GM21515 (cell line): Measurements from ENCODE around the gene ARHGAP19.
"Not testable (repeated sequence)": the region's sequence is repeated elsewhere in the genome, so short reads cannot be mapped to it uniquely, and the experiment has no call there.

Source experiments
- ATAC-seq: cut with Tn5 transposase; IDR thresholded peaks from one replicate; pipeline ENCODE4 v1.9.1; 2021; ENCODE audit not compliant: unreplicated experiment

The ARHGAP19 gene

DNA sequence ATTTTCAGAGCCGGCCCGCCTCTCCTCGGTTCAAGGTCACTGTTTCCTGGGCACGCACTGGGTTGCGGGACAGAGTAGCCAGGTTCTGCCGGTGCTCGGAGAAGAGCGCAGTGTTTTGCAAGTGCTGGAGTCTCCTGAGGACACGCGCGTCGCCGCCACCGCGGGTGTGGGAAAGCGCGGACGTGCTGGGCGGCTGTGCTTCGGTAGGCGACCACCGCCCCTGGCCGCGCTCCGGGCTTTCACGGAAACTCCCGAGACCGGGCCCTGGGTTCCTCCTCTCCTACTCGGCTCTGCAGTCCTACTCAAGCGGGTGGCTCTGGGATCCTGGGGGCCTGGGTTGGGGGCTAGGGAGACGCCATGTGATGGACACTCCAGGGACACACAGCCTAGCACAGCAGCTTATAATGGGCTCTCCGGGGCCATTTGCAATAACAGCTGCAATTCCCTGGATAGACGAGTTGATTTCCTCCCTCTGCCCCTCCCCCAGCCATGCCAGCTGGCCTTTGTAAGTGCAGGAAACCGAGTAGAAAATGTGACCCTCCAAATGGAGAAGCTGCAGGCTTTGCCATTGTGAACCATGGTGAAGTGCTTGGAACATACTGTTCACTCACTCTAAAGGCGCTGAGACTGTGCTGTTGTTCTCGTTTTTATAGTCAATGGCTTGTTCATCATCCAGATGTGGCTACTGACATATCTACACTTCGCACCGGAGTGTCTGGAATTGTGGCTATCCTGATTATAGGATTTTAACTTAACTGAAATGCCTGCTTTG, 28.8 kb upstream of the ARHGAP19 start:
- ATAC-seq, result no peak

DNA sequence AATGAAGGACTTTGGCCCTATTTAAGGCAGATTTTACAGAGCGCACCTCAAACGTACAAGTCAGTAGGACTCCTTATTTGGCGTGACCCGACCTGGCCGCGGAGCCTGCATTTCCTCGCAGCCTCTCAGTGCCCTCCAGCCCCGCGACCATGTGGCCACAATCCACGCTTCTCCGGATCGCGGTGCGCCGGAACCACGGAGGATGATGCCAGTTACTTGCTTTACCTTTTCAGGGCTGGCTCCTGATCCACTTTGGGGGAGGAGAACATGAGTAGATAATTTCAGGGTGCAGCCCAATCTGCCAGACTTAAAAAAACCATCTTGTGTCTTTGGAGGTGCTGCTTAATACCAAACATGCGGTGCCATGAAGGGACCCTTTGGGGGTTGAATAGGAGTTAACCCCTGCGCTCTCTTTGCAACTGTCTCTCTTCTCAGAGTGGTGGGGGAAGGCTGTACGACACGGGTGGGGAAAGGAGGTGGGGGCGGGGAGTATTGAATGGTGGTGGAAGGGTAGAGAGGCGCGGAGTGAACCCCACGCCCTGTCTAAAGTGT, 28.1 kb upstream of the ARHGAP19 start:
- ATAC-seq, result no peak

DNA sequence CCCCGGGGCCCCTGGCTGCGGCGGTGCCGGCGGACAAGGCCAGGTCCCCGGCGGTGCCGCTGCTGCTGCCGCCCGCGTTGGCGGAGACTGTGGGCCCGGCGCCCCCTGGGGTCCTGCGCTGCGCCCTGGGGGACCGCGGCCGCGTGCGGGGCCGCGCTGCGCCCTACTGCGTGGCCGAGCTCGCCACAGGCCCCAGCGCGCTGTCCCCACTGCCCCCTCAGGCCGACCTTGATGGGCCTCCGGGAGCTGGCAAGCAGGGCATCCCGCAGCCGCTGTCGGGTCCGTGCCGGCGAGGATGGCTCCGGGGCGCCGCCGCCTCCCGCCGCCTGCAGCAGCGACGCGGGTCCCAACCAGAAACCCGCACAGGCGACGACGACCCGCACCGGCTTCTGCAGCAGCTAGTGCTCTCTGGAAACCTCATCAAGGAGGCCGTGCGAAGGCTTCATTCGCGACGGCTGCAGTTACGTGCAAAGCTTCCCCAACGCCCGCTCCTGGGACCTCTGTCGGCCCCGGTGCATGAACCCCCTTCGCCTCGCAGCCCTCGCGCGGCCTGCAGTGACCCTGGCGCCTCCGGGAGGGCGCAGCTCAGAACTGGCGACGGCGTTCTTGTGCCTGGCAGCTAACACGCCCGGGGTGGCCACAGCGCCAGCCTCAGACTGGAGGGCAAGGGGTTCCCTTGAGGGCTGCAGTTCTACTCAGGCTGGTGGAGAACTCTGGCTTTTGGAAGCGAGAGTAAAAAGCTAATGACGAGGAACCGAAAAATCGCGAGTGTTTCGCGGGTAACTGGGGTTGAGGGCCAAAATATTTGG, 27.4 kb upstream of the ARHGAP19 start:
- ATAC-seq, result peak; percentile 27

DNA sequence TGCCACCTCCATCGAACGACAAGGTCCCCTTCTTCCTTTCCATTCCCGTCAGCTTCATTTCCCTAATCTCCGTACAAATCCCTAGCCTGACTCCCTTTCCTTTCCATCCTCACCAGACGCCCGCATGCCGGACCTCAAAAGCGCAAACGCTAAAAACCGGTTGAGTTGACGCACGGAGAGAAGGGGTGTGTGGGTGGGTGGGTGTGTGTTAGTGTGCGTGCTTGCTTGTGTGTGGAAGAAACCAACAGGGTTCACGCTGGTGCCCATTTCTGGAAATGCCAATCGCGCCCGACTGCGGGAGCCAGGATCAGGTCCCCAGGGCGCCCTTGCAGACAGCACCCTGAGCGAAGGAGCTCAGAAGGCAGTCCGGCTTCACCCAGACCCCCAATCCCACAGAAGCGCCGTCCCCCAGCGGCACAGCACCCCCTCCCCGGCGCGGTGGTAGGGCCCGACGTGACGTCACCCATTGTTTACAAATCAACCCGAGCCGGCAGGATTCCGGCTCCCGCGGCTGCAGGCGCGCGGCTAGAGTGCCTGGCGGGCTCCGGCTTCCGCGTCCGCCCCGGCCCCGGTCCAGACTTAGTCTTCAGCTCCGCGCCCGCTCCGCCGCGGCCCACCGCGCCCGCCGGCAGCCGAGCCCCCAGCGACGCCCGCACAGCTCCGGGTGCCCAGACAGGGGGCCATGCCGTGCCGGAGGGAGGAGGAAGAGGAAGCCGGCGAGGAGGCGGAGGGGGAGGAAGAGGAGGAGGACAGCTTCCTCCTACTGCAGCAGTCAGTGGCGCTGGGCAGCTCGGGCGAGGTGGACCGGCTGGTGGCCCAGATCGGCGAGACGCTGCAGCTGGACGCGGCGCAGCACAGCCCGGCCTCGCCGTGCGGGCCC, 26.6 kb upstream of the ARHGAP19 start, which contains the start of gene FRAT1:
Gene FRAT1 (plus strand): TSS at position 500 of the 880 bp plus-strand sequence. CDS start 183 bp downstream, at position 683.
- peak; percentile 64 for ATAC-seq

DNA sequence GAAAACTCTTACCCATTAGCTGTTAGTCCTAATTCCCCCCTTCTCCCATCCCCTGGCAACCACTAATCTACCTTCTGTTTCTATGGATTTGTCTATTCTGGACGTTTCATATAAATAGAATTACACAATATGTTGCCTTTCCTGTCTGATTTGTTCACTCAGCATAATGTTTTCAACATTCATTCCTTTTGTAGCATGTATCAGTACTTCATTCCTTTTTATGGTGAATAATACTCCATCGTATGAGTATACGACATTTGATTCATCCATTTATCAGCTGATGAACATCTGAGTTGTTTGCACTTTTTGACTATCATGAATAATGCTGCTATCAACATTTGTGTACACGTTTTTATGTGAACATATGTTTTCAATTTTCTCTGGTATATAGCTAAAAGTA, 22.2 kb upstream of the ARHGAP19 start:
- ATAC-seq, result no peak

DNA sequence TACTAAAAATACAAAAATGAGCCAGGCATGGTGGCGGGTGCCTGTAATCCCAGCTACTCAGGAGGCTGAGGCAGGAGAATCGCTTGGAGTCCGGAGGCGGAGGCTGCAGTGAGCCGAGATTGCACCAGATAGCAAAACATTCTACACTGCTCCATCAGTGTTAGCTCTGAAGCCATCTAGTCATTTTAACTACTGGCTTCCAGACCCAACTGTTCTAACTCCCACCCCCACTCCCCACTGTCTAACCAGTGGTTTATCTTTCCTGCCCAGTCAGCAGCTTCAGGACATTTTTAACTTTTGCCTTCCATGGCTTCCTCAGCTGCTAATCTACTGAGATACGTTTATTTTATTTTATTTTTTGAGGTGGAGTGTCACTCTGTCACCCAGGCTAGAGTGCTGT, 20.5 kb upstream of the ARHGAP19 start:
- ATAC-seq, result no peak

DNA sequence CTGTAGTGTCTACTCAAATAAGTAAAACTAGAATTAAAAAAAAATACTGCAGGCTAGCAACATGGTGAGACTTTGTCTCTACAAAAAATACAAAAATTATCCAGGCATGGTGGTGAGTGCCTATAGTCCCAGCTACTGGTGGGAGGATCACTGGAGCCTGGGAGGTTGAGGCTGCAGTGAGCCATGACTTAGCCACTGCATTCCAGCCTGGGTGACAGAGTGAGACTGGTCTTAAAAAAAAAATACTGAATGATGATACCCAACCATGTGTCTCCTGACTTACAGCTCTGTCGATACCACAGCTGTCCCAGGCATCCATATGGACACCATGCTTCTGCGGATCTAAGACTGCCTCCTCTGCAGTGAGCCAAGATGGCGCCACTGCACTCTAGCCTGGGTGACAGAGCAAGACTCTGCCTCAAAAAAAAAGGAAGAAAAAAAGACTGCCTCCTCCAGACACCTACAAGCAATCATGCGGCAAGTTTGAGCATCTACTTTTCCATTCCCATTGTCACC, 18.7 kb upstream of the ARHGAP19 start:
- no peak for ATAC-seq

DNA sequence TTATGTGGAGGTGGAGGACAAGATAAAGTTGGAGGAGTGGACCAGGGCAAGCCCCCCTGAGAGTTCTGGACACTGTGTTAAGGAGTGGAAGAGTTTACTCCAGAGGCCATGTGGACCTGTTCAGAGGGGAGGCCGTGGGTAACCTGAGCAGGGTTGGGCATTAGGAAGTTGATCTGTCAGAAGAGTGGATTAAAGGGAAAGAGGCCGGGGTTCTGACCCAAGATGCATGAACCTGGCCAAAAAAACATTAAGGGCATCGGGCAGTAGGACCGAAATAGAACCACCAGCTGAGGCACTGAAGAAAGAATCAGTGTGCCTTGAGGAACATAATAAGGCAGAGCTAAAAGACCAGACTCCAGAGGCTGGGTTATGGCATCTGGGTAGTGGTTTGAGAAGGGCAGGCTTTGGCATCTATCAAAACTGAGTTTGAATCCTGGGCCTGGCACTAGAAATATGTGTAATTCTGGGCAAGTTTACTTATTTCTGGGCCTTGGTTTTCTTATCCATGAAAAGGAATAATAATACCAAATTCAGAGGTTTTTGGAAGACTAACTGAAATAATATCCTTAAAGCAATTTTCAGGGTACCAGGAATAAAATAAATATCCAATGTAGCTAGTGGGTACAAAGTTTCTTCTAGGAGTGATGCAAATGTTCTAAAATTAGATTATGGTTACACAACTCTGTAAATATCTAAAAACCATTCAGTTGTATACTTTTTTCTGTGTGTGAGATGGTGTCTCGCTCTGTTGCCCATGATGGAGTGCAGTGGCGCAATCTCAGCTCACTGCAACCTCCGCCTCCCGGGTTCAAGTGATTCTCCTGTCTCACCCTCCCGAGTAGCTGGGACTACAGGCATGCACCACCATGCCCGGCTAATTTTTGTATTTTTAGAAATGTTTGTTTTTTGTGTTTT, 15.7 kb upstream of the ARHGAP19 start:
- no peak for ATAC-seq

DNA sequence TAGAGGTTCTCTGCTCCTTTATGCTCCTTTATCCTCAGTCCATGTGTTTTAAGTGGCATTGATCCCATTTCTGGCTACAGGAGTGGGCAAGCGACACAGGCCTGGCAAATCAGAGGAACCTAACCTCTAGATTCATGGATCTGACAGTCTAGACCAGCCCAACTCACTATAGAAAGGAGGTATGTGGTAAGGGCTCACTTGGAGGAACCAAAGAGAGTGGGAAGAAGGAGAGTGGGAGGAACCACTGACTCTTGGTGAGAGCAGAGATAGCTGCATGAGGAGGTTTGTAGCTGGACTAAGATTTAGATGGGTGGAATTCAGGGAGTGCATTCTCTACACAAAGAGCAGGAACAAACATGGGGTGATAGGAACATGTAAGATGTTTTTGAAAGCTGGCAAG, 15.0 kb upstream of the ARHGAP19 start:
- ATAC-seq, result no peak

DNA sequence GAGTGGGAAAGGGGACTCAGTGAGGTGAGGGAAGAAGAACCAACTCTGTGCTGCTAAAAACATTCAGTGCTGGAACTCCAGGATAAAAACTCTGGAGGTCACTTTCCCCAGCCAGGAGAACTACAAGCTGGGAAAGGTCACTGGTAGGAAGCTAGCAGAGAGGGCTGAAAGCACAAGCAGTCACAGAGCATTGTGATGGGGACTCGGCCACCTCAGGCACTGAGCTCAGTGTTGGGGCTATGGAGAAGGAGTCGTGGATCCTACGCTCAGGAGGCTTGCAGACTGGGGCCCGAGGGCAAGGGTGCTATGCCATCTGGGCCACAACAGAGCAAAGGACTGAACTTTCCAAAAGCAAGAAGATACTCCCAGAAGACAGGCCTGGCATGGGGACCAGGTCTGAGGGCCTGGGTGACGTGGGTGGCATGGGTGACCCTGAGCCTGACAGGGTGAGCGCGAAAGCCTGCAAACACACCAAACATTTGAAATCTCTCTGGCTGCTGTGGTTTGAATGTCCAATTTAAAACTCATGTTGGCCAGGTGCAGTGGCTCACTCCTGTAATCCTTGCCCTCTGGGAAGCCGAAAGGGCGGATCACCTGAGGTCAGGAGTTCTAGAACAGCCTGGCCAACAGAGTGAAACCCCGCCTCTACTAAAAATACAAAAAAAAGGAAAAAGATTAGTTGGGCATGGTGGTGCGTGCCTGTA, 9.8 kb upstream of the ARHGAP19 start:
- no peak for ATAC-seq

DNA sequence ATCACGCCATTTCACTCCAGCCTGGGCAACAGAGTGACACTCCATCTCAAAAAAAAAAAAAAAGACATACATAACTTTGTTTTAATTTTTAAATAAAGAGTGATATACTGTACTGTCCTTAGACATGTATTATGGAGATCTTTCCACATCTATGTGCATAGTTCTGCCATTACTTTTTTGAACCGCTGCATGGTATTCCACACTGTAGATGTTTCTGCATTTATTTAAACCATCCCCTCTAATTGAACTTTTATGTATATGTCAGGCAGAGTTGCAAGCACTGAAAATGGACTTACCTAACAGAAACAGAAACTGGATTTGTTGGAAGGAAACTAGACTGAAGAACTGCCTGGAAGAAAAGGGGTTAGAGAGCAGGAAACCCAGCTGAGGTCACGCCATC, 8.5 kb upstream of the ARHGAP19 start:
- ATAC-seq, result no peak

DNA sequence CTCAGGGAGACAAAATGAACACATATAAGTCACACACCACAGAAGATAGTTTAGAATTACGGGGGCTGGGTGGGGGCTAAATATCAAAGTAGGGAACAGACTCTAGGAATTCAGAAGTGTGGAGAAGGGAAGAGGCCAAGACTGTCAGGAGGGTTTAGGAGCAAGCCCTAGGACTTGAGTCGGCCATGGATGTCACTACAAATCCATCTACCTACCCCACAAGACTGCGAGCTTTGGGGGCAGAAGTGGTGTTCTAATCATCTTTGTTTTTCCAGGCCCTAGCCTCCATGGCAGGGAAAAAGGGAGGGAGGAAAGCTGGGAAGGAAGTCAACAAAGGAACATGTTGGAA, 5.8 kb upstream of the ARHGAP19 start:
- ATAC-seq, result no peak

DNA sequence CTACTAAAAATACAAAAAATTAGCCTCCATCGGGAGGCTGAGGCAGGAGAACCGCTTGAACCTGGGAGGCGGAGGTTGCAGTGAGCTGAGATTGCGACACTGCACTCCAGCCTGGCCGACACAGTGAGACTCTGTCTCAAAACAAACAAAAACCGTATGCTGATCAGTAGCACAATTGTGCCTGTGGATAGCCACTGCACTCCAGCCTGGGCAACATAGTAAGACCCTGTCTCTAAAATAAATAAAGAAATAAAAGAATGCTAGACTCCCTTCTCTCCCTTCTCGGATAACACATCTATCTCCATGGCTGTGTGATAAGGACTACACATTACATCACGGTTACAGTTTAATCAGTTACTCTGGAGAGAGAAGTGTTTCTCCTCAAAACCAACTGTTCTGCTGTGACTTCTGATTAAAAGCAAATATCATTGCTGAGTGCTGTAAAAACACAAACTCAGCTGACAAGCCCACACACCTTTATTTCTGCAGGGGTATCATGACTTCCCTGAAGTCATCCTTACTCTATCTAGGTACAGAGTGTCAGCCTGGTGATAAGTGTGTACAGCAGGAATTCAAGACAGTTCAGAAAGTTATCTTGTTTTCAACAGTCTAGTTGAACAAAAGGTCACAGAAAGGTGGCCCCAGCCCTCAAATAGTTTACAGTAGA, 5.3 kb upstream of the ARHGAP19 start:
- ATAC-seq, result no peak

DNA sequence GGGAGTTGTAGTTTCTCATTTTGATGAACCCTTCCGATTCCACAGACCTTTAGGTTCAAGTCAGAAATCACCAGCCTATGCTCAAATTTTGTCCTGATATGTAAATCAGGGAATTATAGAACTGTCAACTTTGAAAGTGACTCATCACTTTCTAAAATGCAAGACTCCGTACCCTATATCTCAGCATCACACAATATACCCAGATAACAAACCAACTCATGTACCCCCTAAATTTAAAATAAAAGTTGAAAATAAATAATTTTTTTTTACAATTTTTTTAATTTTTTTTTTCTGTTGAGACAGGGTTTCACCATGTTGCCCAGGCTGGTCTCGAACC, 393 bp upstream of the ARHGAP19 start:
- no peak for ATAC-seq

DNA sequence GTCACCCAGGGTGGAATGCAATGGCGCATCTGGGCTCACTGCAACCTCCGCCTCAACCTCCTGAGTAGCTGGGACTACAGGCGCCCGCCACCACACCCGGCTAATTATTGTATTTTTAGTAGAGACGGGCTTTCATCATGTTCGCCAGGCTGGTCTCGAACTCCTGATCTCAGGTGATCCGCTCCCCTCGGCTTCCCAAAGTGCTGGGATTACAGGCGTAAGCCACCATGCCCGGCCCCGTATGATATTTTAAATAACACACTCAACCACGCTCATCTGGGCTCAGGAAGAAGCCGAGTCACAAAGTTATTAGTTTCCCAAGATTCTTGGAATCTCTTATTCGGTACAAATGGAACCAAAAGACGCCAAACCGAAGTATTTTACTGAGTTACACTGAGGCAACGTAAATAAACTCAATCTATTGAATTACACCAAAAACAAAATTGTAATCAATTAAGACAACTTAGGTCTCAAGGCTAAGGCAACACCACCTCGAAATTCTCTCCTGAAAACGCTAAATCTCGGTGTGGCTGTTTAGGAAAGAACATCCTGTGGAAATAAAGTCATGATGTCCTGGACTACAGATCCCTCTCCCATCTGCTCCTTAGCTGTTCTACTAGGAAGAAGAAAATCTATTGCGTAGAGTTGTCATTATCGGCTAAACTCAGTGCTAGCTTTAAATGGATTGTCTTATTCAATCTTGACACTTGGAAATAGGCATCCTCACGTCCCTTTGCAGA, 910 bp downstream of the ARHGAP19 start:
- ATAC-seq, result no peak

DNA sequence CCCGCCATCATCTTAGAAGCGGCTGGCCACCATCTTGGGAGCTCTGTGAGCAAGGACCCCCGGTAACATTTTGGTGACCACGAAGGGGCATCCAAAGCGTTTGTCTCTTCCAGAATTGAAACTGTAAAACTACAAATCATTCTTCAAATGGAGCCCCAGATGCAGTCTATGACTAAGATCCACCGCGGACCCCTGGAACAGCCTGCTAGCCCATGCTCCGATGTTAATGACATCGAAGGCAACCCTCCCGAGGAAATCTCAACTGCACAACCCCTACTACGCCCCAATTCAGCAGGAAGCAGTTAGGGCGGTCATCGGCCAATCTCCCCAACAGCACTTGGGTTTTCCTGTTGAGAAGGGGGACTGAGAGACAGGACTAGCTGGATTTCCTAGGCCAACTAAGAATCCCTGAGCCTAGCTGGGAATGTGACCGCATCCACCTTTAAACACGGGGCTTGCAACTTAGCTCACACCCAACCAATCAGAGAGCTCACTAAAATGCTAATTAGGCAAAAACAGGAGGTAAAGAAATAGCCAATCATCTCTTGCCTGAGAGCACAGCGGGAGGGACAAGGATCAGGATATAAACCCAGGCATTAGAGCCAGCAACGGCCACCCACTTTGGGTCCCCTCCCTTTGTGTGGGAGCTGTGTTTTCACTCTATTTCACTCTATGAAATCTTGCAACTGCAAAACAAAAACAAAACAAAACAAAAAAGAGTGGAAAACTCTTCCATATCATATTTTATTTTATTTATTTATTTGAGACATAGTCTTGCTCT, 1.7 kb downstream of the ARHGAP19 start:
- not testable (repeated sequence) for ATAC-seq

DNA sequence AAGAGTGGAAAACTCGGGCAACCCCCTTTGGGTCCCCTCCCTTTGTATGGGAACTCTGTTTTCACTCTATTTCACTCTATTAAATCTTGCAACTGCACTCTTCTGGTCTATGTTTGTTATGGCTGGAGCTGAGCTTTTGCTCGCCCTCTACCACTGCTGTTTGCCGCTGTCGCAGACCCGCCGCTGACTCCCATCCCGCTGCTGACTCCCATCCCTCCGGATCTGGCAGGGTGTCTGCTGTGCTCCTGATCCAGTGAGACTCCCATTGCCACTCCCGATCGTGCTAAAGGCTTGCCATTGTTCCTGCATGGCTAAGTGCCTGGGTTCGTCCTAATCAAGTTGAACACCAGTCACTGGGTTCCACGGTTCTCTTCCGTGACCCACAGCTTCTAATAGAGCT, 2.4 kb downstream of the ARHGAP19 start:
- not testable (repeated sequence) for ATAC-seq
